Hepatocyte (in vitro differentiated cells): ENCODE data around the gene KDM6A.

Experiments used
- EZH2 ChIP-seq: fragments of 200-600 bp; sonication (generic); IDR thresholded peaks from 2 replicates; pipeline ENCODE4 v1.6.1; 2016; ENCODE audit warnings: antibody characterized with exemption, mild to moderate bottlenecking, borderline replicate concordance
- EZH2phosphoT487 ChIP-seq: fragments of 200-600 bp; sonication (generic); IDR thresholded peaks from one replicate; pipeline ENCODE4 v1.6.1; 2018; ENCODE audit warnings: antibody characterized with exemption, mild to moderate bottlenecking, low read depth, moderate library complexity; ENCODE audit not compliant: unreplicated experiment, severe bottlenecking
- TF ChIP-seq, protein P1 (sequence below): fragments of 200-600 bp; sonication (generic); IDR thresholded peaks from 2 replicates; pipeline ENCODE4 v1.5.1; 2016; ENCODE audit warnings: antibody characterized with exemption, mild to moderate bottlenecking; ENCODE audit not compliant: poor library complexity

DNA sequence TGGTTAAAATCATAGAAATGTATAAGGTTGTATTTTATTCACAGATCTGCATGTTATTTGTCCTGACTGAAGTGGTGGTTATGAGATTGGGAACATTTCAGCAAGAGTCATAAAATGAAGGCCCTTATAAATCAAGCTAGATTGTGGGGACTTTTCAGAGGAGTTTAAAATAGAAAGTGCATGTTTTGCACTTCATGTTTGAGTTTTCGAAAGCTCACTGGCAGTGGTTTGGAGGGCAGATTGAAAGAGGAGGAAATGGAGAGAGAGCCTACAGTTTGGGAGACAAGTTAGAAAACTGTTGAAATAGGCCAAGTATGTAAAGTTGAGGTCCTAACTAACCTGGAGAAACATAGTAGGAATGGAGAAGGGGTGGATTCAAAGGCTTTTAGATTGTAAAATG, 124.9 kb downstream of the KDM6A start:
- TF ChIP-seq, protein P1, sequence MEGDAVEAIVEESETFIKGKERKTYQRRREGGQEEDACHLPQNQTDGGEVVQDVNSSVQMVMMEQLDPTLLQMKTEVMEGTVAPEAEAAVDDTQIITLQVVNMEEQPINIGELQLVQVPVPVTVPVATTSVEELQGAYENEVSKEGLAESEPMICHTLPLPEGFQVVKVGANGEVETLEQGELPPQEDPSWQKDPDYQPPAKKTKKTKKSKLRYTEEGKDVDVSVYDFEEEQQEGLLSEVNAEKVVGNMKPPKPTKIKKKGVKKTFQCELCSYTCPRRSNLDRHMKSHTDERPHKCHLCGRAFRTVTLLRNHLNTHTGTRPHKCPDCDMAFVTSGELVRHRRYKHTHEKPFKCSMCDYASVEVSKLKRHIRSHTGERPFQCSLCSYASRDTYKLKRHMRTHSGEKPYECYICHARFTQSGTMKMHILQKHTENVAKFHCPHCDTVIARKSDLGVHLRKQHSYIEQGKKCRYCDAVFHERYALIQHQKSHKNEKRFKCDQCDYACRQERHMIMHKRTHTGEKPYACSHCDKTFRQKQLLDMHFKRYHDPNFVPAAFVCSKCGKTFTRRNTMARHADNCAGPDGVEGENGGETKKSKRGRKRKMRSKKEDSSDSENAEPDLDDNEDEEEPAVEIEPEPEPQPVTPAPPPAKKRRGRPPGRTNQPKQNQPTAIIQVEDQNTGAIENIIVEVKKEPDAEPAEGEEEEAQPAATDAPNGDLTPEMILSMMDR, result no peak
- TF ChIP-seq EZH2, result no peak
- no peak for TF ChIP-seq EZH2phosphoT487
